ENCODE measurements around the gene MUC6. TPM values are rescaled to one million over a fixed set of nuclear protein-coding genes. Genes with fewer than 3 reads are reported as not detected.

Gene MUC6
- total RNA-seq, 1 experiment from 2014 or later, result 0.49 TPM

- DNase-seq (ENCODE audit: low read depth, low spot score), result no peak
- ChIA-PET CTCF (no interaction called here), POLR2A (no interaction called here)
- intact Hi-C loops (cut with micrococcal nuclease; ENCODE audit: unreplicated experiment) (no loop called here), in situ Hi-C loops (cut with HindIII; ENCODE audit: low pct_unique_long_range_greater_than_20kb, low sequenced_read_pairs) (no loop called here)
- H3K27ac ChIP-seq (ENCODE audit: low read length), result no peak overlapping the region
- ATAC-seq, result no peak
- H3K9me3 ChIP-seq (ENCODE audit: control insufficient read depth, insufficient read depth, low read depth, low read length), result no peaks in the 10 kb centered on the region
- no peaks in the 10 kb centered on the region for H3K4me1 ChIP-seq (ENCODE audit: control insufficient read depth, insufficient read depth, low read length)
- no peak overlapping the region for H3K4me3 ChIP-seq (ENCODE audit: low read depth in 2 of 2, low read length in 2 of 2)
- 0 out of 2 replicates have a peak, but pooled peaks cover 2% of the 10 kb centered on the region for H3K36me3 ChIP-seq (ENCODE audit: control insufficient read depth, insufficient read depth, low read length)
- no TSS peak for BruUV-seq (replicated peaks)
- TF ChIP-seq SIN3A (IDR thresholded peaks at IDR 0.05; ENCODE audit: borderline replicate concordance, insufficient read depth, low read depth, low read length) (no peak), CTCF (IDR thresholded peaks at IDR 0.05) (no peak), REST (IDR thresholded peaks at IDR 0.05; ENCODE audit: insufficient read depth in 1 of 2, low read depth in 2 of 2, low read length in 1 of 2) (no peak), TCF7L2 (IDR thresholded peaks at IDR 0.05; ENCODE audit: low read depth, low read length) (no peak), POLR2AphosphoS5 (IDR thresholded peaks at IDR 0.05; ENCODE audit: low read depth, low read length) (no peak)
- H3K27me3 ChIP-seq (ENCODE audit: control insufficient read depth, insufficient read depth, low read length), result no peaks in the 10 kb centered on the region
Measured at GRCh38 chr11:970319-970871, 66.1 kb downstream of the MUC6 start.

GRCh38 chr11:969651-970205 lies 66.8 kb downstream of the MUC6 start:
- no peaks in the 10 kb centered on the region for H3K27me3 ChIP-seq (ENCODE audit: control insufficient read depth, insufficient read depth, low read length)
- no peak overlapping the region for H3K27ac ChIP-seq (ENCODE audit: low read length)
- no peak overlapping the region for H3K4me3 ChIP-seq (ENCODE audit: low read depth in 2 of 2, low read length in 2 of 2)
- DNase-seq (ENCODE audit: low read depth, low spot score) (no peak), ATAC-seq (no peak)
- BruUV-seq (replicated peaks), result no TSS peak
- no peaks in the 10 kb centered on the region for H3K9me3 ChIP-seq (ENCODE audit: control insufficient read depth, insufficient read depth, low read depth, low read length)
- CTCF ChIA-PET, result no interaction called here
- intact Hi-C loops (cut with micrococcal nuclease; ENCODE audit: unreplicated experiment), result no loop called here
- POLR2A ChIA-PET, result no interaction called here
- in situ Hi-C loops (cut with HindIII; ENCODE audit: low pct_unique_long_range_greater_than_20kb, low sequenced_read_pairs), result no loop called here
- TF ChIP-seq REST (IDR thresholded peaks at IDR 0.05; ENCODE audit: insufficient read depth in 1 of 2, low read depth in 2 of 2, low read length in 1 of 2), result no peak
- TF ChIP-seq SIN3A (IDR thresholded peaks at IDR 0.05; ENCODE audit: borderline replicate concordance, insufficient read depth, low read depth, low read length), result no peak
- TF ChIP-seq TCF7L2 (IDR thresholded peaks at IDR 0.05; ENCODE audit: low read depth, low read length), result no peak
- no peak for TF ChIP-seq POLR2AphosphoS5 (IDR thresholded peaks at IDR 0.05; ENCODE audit: low read depth, low read length)
- TF ChIP-seq CTCF (IDR thresholded peaks at IDR 0.05), result no peak
- 0 out of 2 replicates have a peak, but pooled peaks cover 2% of the 10 kb centered on the region for H3K36me3 ChIP-seq (ENCODE audit: control insufficient read depth, insufficient read depth, low read length)
- no peaks in the 10 kb centered on the region for H3K4me1 ChIP-seq (ENCODE audit: control insufficient read depth, insufficient read depth, low read length)
